ENCODE measurements around the gene OR8D1. TPM values are rescaled to one million over a fixed set of nuclear protein-coding genes. Genes with fewer than 3 reads are reported as not detected.

Gene OR8D1
- total RNA-seq, 1 donor: not detected

GRCh38 chr11:124340142-124340447 is 26.3 kb upstream of the OR8D1 start:
- Histone ChIP-seq H2AFZ (ENCODE audit: low read length) (no peak overlapping the region), H3K4me1 (ENCODE audit: insufficient read depth, low read length) (no peaks in the 10 kb centered on the region), H3K9me3 (ENCODE audit: low read depth, low read length) (no peaks in the 10 kb centered on the region), H4K20me1 (ENCODE audit: insufficient read depth, low read length) (no peaks in the 10 kb centered on the region), H3K4me2 (ENCODE audit: insufficient read depth, low read length) (no peak overlapping the region), H3K4me3 (ENCODE audit: insufficient read depth, low read length) (no peak overlapping the region), H3K27ac (ENCODE audit: low read depth, low read length) (no peak overlapping the region), H3K27me3 (ENCODE audit: insufficient read depth, low read length) (no peaks in the 10 kb centered on the region), H3K36me3 (ENCODE audit: insufficient read depth, low read length) (no peaks in the 10 kb centered on the region), H3K79me2 (ENCODE audit: insufficient read depth, low read length) (no peaks in the 10 kb centered on the region)
- TF ChIP-seq, protein P1, sequence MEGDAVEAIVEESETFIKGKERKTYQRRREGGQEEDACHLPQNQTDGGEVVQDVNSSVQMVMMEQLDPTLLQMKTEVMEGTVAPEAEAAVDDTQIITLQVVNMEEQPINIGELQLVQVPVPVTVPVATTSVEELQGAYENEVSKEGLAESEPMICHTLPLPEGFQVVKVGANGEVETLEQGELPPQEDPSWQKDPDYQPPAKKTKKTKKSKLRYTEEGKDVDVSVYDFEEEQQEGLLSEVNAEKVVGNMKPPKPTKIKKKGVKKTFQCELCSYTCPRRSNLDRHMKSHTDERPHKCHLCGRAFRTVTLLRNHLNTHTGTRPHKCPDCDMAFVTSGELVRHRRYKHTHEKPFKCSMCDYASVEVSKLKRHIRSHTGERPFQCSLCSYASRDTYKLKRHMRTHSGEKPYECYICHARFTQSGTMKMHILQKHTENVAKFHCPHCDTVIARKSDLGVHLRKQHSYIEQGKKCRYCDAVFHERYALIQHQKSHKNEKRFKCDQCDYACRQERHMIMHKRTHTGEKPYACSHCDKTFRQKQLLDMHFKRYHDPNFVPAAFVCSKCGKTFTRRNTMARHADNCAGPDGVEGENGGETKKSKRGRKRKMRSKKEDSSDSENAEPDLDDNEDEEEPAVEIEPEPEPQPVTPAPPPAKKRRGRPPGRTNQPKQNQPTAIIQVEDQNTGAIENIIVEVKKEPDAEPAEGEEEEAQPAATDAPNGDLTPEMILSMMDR (IDR thresholded peaks at IDR 0.05; ENCODE audit: extremely low read depth, low read depth, low read length): no peak
- DNase-seq (ENCODE audit: insufficient read length, low spot score, missing footprints): no peak

GRCh38 chr11:124339396-124340141 is 25.8 kb upstream of the OR8D1 start:
- Histone ChIP-seq H2AFZ (ENCODE audit: low read length) (no peak overlapping the region), H3K4me3 (ENCODE audit: insufficient read depth, low read length) (no peak overlapping the region)

GRCh38 chr11:124331873-124332272 is 18.1 kb upstream of the OR8D1 start:
- Histone ChIP-seq H2AFZ (ENCODE audit: low read length) (no peak overlapping the region), H3K27me3 (ENCODE audit: insufficient read depth, low read length) (no peaks in the 10 kb centered on the region), H3K9me3 (ENCODE audit: low read depth, low read length) (no peaks in the 10 kb centered on the region), H3K79me2 (ENCODE audit: insufficient read depth, low read length) (no peaks in the 10 kb centered on the region), H3K4me3 (ENCODE audit: insufficient read depth, low read length) (no peak overlapping the region), H4K20me1 (ENCODE audit: insufficient read depth, low read length) (no peaks in the 10 kb centered on the region), H3K36me3 (ENCODE audit: insufficient read depth, low read length) (no peaks in the 10 kb centered on the region), H3K4me1 (ENCODE audit: insufficient read depth, low read length) (no peaks in the 10 kb centered on the region), H3K27ac (ENCODE audit: low read depth, low read length) (no peak overlapping the region), H3K4me2 (ENCODE audit: insufficient read depth, low read length) (no peak overlapping the region)
- no peak for DNase-seq (ENCODE audit: insufficient read length, low spot score, missing footprints)
- TF ChIP-seq, protein P1 (IDR thresholded peaks at IDR 0.05; ENCODE audit: extremely low read depth, low read depth, low read length): no peak

More at GRCh38 chr11:124339396-124340141, 25.8 kb upstream of the OR8D1 start:
- Histone ChIP-seq H3K27ac (ENCODE audit: low read depth, low read length) (no peak overlapping the region), H3K79me2 (ENCODE audit: insufficient read depth, low read length) (no peaks in the 10 kb centered on the region), H3K4me1 (ENCODE audit: insufficient read depth, low read length) (no peaks in the 10 kb centered on the region), H4K20me1 (ENCODE audit: insufficient read depth, low read length) (no peaks in the 10 kb centered on the region), H3K4me2 (ENCODE audit: insufficient read depth, low read length) (no peak overlapping the region), H3K27me3 (ENCODE audit: insufficient read depth, low read length) (no peaks in the 10 kb centered on the region), H3K36me3 (ENCODE audit: insufficient read depth, low read length) (no peaks in the 10 kb centered on the region), H3K9me3 (ENCODE audit: low read depth, low read length) (no peaks in the 10 kb centered on the region)
- no peak for DNase-seq (ENCODE audit: insufficient read length, low spot score, missing footprints)
- TF ChIP-seq, protein P1 (IDR thresholded peaks at IDR 0.05; ENCODE audit: extremely low read depth, low read depth, low read length): no peak

- H3K27ac ChIP-seq (ENCODE audit: low read depth, low read length): no peak overlapping the region
- H3K4me3 ChIP-seq (ENCODE audit: insufficient read depth, low read length): no peak overlapping the region
- no peaks in the 10 kb centered on the region for H3K27me3 ChIP-seq (ENCODE audit: insufficient read depth, low read length)
- no peaks in the 10 kb centered on the region for H3K36me3 ChIP-seq (ENCODE audit: insufficient read depth, low read length)
- H3K4me1 ChIP-seq (ENCODE audit: insufficient read depth, low read length): no peaks in the 10 kb centered on the region
- H4K20me1 ChIP-seq (ENCODE audit: insufficient read depth, low read length): no peaks in the 10 kb centered on the region
- no peak for DNase-seq (ENCODE audit: insufficient read length, low spot score, missing footprints)
- no peaks in the 10 kb centered on the region for H3K9me3 ChIP-seq (ENCODE audit: low read depth, low read length)
- no peak overlapping the region for H3K4me2 ChIP-seq (ENCODE audit: insufficient read depth, low read length)
- no peaks in the 10 kb centered on the region for H3K79me2 ChIP-seq (ENCODE audit: insufficient read depth, low read length)
- TF ChIP-seq, protein P1 (IDR thresholded peaks at IDR 0.05; ENCODE audit: extremely low read depth, low read depth, low read length): no peak
- no peak overlapping the region for H2AFZ ChIP-seq (ENCODE audit: low read length)
Measured at GRCh38 chr11:124329787-124330478, 16.2 kb upstream of the OR8D1 start.

Data from osteoblast (primary cell).